ENCODE data around the gene HHIPL2. TPM values are rescaled to one million over a fixed set of nuclear protein-coding genes. Genes with fewer than 3 reads are reported as not detected.

Gene HHIPL2
- total RNA-seq, 1 donor from 2014 or later: 1.3 TPM

- no peak for TF ChIP-seq CTCF (IDR thresholded peaks at IDR 0.05; ENCODE audit: unreplicated experiment)
- Mint-ChIP-seq H3K4me1 (peaks cover 2% of the 10 kb centered on the region), H3K9me3 (no peaks in the 10 kb centered on the region), H3K4me3 (no peak overlapping the region), H3K27ac (no peak overlapping the region), H3K36me3 (no peaks in the 10 kb centered on the region), H3K27me3 (ENCODE audit: low read depth) (peaks cover 1% of the 10 kb centered on the region)
- no peak for DNase-seq (ENCODE audit: low spot score in 2 of 2, unreplicated experiment in 2 of 2)
Observed at GRCh38 chr1:222539951-222540597, 7.8 kb downstream of the HHIPL2 start.

- Mint-ChIP-seq H3K36me3 (no peaks in the 10 kb centered on the region), H3K27ac (no peak overlapping the region), H3K9me3 (peaks cover 6% of the 10 kb centered on the region), H3K27me3 (ENCODE audit: low read depth) (peaks cover 4% of the 10 kb centered on the region), H3K4me3 (no peak overlapping the region), H3K4me1 (no peaks in the 10 kb centered on the region)
- DNase-seq (ENCODE audit: low spot score in 2 of 2, unreplicated experiment in 2 of 2): no peak
- no peak for TF ChIP-seq CTCF (IDR thresholded peaks at IDR 0.05; ENCODE audit: unreplicated experiment)
Observed at GRCh38 chr1:222535455-222535854, 12.4 kb downstream of the HHIPL2 start.

GRCh38 chr1:222530852-222531251, 17.1 kb downstream of the HHIPL2 start:
- Mint-ChIP-seq H3K27me3 (ENCODE audit: low read depth) (peaks cover 6% of the 10 kb centered on the region), H3K27ac (no peak overlapping the region), H3K4me1 (no peaks in the 10 kb centered on the region), H3K36me3 (no peaks in the 10 kb centered on the region), H3K4me3 (no peak overlapping the region), H3K9me3 (peaks cover 11% of the 10 kb centered on the region)
- DNase-seq (ENCODE audit: low spot score in 2 of 2, unreplicated experiment in 2 of 2): no peak
- no peak for TF ChIP-seq CTCF (IDR thresholded peaks at IDR 0.05; ENCODE audit: unreplicated experiment)

GRCh38 chr1:222529916-222530315, 18.0 kb downstream of the HHIPL2 start:
- Mint-ChIP-seq H3K4me1 (no peaks in the 10 kb centered on the region), H3K4me3 (no peak overlapping the region), H3K27ac (no peak overlapping the region)

GRCh38 chr1:222529181-222529580, 18.7 kb downstream of the HHIPL2 start:
- Mint-ChIP-seq H3K9me3 (peaks cover 11% of the 10 kb centered on the region), H3K27ac (no peak overlapping the region)

More at GRCh38 chr1:222529916-222530315, 18.0 kb downstream of the HHIPL2 start:
- peaks cover 11% of the 10 kb centered on the region for H3K27me3 Mint-ChIP-seq (ENCODE audit: low read depth)
- H3K36me3 Mint-ChIP-seq: no peaks in the 10 kb centered on the region
- peaks cover 11% of the 10 kb centered on the region for H3K9me3 Mint-ChIP-seq
- no peak for DNase-seq (ENCODE audit: low spot score in 2 of 2, unreplicated experiment in 2 of 2)
- TF ChIP-seq CTCF (IDR thresholded peaks at IDR 0.05; ENCODE audit: unreplicated experiment): no peak

More at GRCh38 chr1:222529181-222529580, 18.7 kb downstream of the HHIPL2 start:
- TF ChIP-seq CTCF (IDR thresholded peaks at IDR 0.05; ENCODE audit: unreplicated experiment): no peak
- H3K36me3 Mint-ChIP-seq: no peaks in the 10 kb centered on the region
- DNase-seq (ENCODE audit: low spot score in 2 of 2, unreplicated experiment in 2 of 2): no peak
- peaks cover under 1% of the 10 kb centered on the region for H3K4me1 Mint-ChIP-seq
- H3K27me3 Mint-ChIP-seq (ENCODE audit: low read depth): peaks cover 11% of the 10 kb centered on the region
- no peak overlapping the region for H3K4me3 Mint-ChIP-seq
